ENCODE data around the gene DDX10.

Gene DDX10

GRCh38 chr11:108877178-108877577 lies 212.3 kb downstream of the DDX10 start:
- no peak for DNase-seq

- DNase-seq = no peak
Measured at GRCh38 chr11:108880510-108880909, 215.6 kb downstream of the DDX10 start.

GRCh38 chr11:108881131-108881530 lies 216.3 kb downstream of the DDX10 start:
- DNase-seq = no peak

GRCh38 chr11:108882211-108882831 lies 217.5 kb downstream of the DDX10 start:
- no peak for DNase-seq

- no peak for DNase-seq
Measured at GRCh38 chr11:108886005-108886659, 221.3 kb downstream of the DDX10 start.

- DNase-seq = no peak
Measured at GRCh38 chr11:108886660-108887009, 221.8 kb downstream of the DDX10 start.

GRCh38 chr11:108887436-108888238 lies 222.8 kb downstream of the DDX10 start:
- no peak for DNase-seq

- DNase-seq = no peak
Measured at GRCh38 chr11:108890482-108891105, 225.7 kb downstream of the DDX10 start.

GRCh38 chr11:108891143-108891542 lies 226.3 kb downstream of the DDX10 start:
- DNase-seq = no peak

- DNase-seq = no peak
Measured at GRCh38 chr11:108891909-108892511, 227.1 kb downstream of the DDX10 start.

GRCh38 chr11:108895579-108896480 lies 231.0 kb downstream of the DDX10 start:
- no peak for DNase-seq

GRCh38 chr11:108897071-108897481 lies 232.2 kb downstream of the DDX10 start:
- DNase-seq = no peak

- no peak for DNase-seq
Measured at GRCh38 chr11:108897916-108898315, 233.0 kb downstream of the DDX10 start.

GRCh38 chr11:108901359-108901758 lies 236.5 kb downstream of the DDX10 start:
- DNase-seq = no peak

- DNase-seq = no peak
Measured at GRCh38 chr11:108902027-108902469, 237.2 kb downstream of the DDX10 start.

GRCh38 chr11:108904480-108904879 lies 239.6 kb downstream of the DDX10 start:
- no peak for DNase-seq

- DNase-seq = no peak
Measured at GRCh38 chr11:108906329-108906728, 241.5 kb downstream of the DDX10 start.

- DNase-seq = no peak
Measured at GRCh38 chr11:108906826-108907225, 242.0 kb downstream of the DDX10 start.

- DNase-seq = no peak
Measured at GRCh38 chr11:108909041-108909440, 244.2 kb downstream of the DDX10 start.

- DNase-seq = no peak
Measured at GRCh38 chr11:108909921-108910320, 245.1 kb downstream of the DDX10 start.

- DNase-seq = no peak
Measured at GRCh38 chr11:108912581-108912980, 247.7 kb downstream of the DDX10 start.

- DNase-seq = no peak
Measured at GRCh38 chr11:108913204-108913603, 248.3 kb downstream of the DDX10 start.
